RWPE2 (cell line): ENCODE data around the gene SLC39A2.

ENCODE experiments used
- ATAC-seq: fragments of 200-7000 bp; cut with Tn5 transposase; 3 replicates; pipeline ENCODE4 v1.9.1; 2021; ENCODE audit warnings: low read depth
- DNase-seq: peaks from one replicate; pipeline ENCODE4 v3.0.0-alpha.2; 2020; ENCODE audit warnings: low spot score
- H3K27ac ChIP-seq: fragments of 450-650 bp; 2 replicates; pipeline ENCODE4 v1.5.1; 2017; ENCODE audit warnings: mild to moderate bottlenecking; ENCODE audit not compliant: poor library complexity, severe bottlenecking
- H3K27me3 ChIP-seq: fragments of 250-450 bp; sonication (Bioruptor Pico); 2 replicates; pipeline ENCODE4 v1.5.1; 2021; ENCODE audit warnings: mild to moderate bottlenecking, moderate library complexity; ENCODE audit not compliant: insufficient read depth, poor library complexity, severe bottlenecking
- H3K36me3 ChIP-seq: fragments of 250-450 bp; sonication (Bioruptor Pico); 2 replicates; pipeline ENCODE4 v1.5.1; 2020; ENCODE audit warnings: low read depth, mild to moderate bottlenecking, moderate library complexity
- H3K4me1 ChIP-seq: fragments of 250-450 bp; sonication (Bioruptor Pico); 2 replicates; pipeline ENCODE4 v1.5.1; 2021; ENCODE audit warnings: mild to moderate bottlenecking, moderate library complexity; ENCODE audit not compliant: insufficient read depth, poor library complexity, severe bottlenecking
- H3K4me3 ChIP-seq: fragments of 250-450 bp; sonication (Bioruptor Pico); 2 replicates; pipeline ENCODE4 v1.5.1; 2021; ENCODE audit warnings: mild to moderate bottlenecking, moderate library complexity; ENCODE audit not compliant: severe bottlenecking
- H3K9me3 ChIP-seq: fragments of 250-450 bp; sonication (Bioruptor Pico); 2 replicates; pipeline ENCODE4 v1.5.1; 2021; ENCODE audit warnings: mild to moderate bottlenecking, moderate library complexity; ENCODE audit not compliant: severe bottlenecking
- TF ChIP-seq, protein P1 (sequence below): fragments of 450-650 bp; IDR thresholded peaks from one replicate; pipeline ENCODE4 v1.5.1; 2017; ENCODE audit warnings: mild to moderate bottlenecking, moderate library complexity; ENCODE audit not compliant: poor library complexity, severe bottlenecking

Gene SLC39A2

GRCh38 chr14:20970647-20970982 is 28.5 kb upstream of the SLC39A2 start:
- peaks cover 19% of the 10 kb centered on the region for H3K4me1 ChIP-seq
- no peak overlapping the region for H3K27ac ChIP-seq
- no peak for ATAC-seq
- H3K27me3 ChIP-seq: no peaks in the 10 kb centered on the region
- no peaks in the 10 kb centered on the region for H3K36me3 ChIP-seq
- TF ChIP-seq, protein P1, sequence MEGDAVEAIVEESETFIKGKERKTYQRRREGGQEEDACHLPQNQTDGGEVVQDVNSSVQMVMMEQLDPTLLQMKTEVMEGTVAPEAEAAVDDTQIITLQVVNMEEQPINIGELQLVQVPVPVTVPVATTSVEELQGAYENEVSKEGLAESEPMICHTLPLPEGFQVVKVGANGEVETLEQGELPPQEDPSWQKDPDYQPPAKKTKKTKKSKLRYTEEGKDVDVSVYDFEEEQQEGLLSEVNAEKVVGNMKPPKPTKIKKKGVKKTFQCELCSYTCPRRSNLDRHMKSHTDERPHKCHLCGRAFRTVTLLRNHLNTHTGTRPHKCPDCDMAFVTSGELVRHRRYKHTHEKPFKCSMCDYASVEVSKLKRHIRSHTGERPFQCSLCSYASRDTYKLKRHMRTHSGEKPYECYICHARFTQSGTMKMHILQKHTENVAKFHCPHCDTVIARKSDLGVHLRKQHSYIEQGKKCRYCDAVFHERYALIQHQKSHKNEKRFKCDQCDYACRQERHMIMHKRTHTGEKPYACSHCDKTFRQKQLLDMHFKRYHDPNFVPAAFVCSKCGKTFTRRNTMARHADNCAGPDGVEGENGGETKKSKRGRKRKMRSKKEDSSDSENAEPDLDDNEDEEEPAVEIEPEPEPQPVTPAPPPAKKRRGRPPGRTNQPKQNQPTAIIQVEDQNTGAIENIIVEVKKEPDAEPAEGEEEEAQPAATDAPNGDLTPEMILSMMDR: no peak
- H3K9me3 ChIP-seq: no peaks in the 10 kb centered on the region
- DNase-seq: no peak
- peak overlapping the region; percentile 39 for H3K4me3 ChIP-seq

DNA sequence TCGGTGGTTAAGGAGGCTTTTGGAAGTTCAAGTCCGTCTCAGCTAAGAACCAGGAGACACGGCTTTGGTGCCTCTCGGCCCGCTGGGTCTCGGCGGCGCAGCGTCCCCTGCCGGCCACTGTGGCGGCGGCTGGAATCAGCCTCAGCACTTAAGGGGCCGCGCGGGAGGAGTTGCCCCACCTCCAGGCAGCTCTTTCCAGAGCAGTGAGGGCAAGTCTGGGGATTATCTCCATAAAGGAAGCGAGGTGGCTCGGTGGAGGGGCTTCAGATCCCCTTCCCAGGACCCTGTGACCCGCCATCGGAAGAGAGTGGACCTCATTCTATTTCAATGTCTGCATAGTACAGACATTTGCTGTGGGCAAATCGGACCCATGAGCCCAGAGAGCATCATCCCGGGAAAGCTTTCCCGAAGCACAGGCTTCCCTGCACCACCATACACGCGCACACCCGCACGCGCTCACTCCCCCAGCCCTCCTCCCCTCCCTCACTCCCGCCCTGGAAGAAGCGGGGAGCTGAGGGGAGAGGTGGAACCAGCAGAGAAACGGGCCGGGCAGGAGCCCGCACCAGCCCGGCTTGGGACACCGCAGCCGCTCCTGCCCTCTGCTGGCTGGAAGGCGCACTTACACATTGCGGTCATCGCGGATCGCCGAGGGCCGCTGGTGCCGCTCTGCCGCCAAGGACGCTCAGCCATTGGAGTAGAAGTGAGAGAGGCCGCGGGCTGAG is 27.9 kb upstream of the SLC39A2 start:
- no peak overlapping the region for H3K27ac ChIP-seq
- peak; percentile 79 for DNase-seq

GRCh38 chr14:20971705-20972021 is 27.4 kb upstream of the SLC39A2 start:
- Histone ChIP-seq H3K4me3 (peak overlapping the region; percentile 39), H3K9me3 (no peaks in the 10 kb centered on the region), H3K27me3 (no peaks in the 10 kb centered on the region), H3K36me3 (no peaks in the 10 kb centered on the region), H3K4me1 (peaks cover 19% of the 10 kb centered on the region), H3K27ac (no peak overlapping the region)
- no peak for ATAC-seq
- no peak for DNase-seq
- TF ChIP-seq, protein P1: peak; percentile 72

More for the DNA sequence above, 27.9 kb upstream of the SLC39A2 start:
- Histone ChIP-seq H3K36me3 (no peaks in the 10 kb centered on the region), H3K4me1 (peaks cover 19% of the 10 kb centered on the region), H3K4me3 (peak overlapping the region; percentile 39), H3K9me3 (no peaks in the 10 kb centered on the region), H3K27me3 (no peaks in the 10 kb centered on the region)
- TF ChIP-seq, protein P1: peak; percentile 99
- peak; percentile 90 for ATAC-seq

GRCh38 chr14:20973501-20973900 is 25.6 kb upstream of the SLC39A2 start:
- Histone ChIP-seq H3K4me3 (no peak overlapping the region), H3K27me3 (no peaks in the 10 kb centered on the region), H3K27ac (no peak overlapping the region), H3K9me3 (no peaks in the 10 kb centered on the region), H3K36me3 (no peaks in the 10 kb centered on the region), H3K4me1 (peaks cover 19% of the 10 kb centered on the region)
- DNase-seq: no peak
- TF ChIP-seq, protein P1: no peak
- no peak for ATAC-seq

DNA sequence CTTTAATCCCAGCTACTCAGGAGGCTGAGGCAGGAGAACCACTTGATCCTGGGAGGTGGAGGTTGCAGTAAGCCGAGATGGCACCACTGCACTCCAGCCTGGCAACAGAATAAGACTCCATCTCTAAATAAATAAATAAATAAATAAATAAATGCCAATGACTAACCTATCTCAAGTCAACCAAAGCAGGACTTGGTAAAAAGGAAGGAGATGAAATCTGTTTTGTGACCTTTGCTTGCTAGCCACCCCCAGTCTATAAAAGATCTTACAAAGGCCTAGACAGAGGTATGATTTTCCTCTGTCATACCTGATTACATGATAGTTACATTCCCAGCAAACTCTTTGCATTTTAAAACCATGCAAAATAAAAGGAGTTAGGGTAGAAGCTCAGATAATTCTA is 22.8 kb upstream of the SLC39A2 start:
- DNase-seq (no peak), ATAC-seq (no peak)
- TF ChIP-seq, protein P1: no peak
- H3K4me1 ChIP-seq: peaks cover 19% of the 10 kb centered on the region
- no peaks in the 10 kb centered on the region for H3K36me3 ChIP-seq
- H3K9me3 ChIP-seq: no peaks in the 10 kb centered on the region
- no peak overlapping the region for H3K4me3 ChIP-seq
- H3K27ac ChIP-seq: no peak overlapping the region
- H3K27me3 ChIP-seq: no peaks in the 10 kb centered on the region
